SK-N-SH treated with all-trans-retinoic acid at 6 μM for 48 hours (cell line): ENCODE data around the gene SLC17A2.

Experiments
- ATAC-seq: fragments of 200-7000 bp; cut with Tn5 transposase; 3 replicates; pipeline ENCODE4 v1.9.1; 2020; ENCODE audit warnings: mild to moderate bottlenecking, moderate library complexity
- ARNTL ChIP-seq: fragments of 450-650 bp; formaldehyde crosslinking; IDR thresholded peaks from 2 replicates; pipeline ENCODE4 v1.5.0; 2020; ENCODE audit warnings: low read depth, mild to moderate bottlenecking, moderate library complexity, borderline replicate concordance
- BACH2 ChIP-seq: fragments of 250-450 bp; sonication (Bioruptor Pico); IDR thresholded peaks from 2 replicates; pipeline ENCODE4 v1.9.0; 2021; ENCODE audit warnings: mild to moderate bottlenecking, borderline replicate concordance
- CREB5 ChIP-seq: fragments of 250-450 bp; sonication (Bioruptor Pico); IDR thresholded peaks from 2 replicates; pipeline ENCODE4 v1.5.1; 2020; ENCODE audit warnings: low read depth, mild to moderate bottlenecking, moderate library complexity
- CSDC2 ChIP-seq: fragments of 250-450 bp; sonication (Bioruptor Pico); IDR thresholded peaks from 2 replicates; pipeline ENCODE4 v1.5.0; 2020; ENCODE audit warnings: mild to moderate bottlenecking, moderate library complexity
- ESRRG ChIP-seq: fragments of 250-450 bp; sonication (Bioruptor Pico); IDR thresholded peaks from 2 replicates; pipeline ENCODE4 v1.6.1; 2021; ENCODE audit warnings: mild to moderate bottlenecking
- GLIS3 ChIP-seq: fragments of 250-450 bp; sonication (Bioruptor Pico); IDR thresholded peaks from 2 replicates; pipeline ENCODE4 v1.5.0; 2020; ENCODE audit warnings: mild to moderate bottlenecking, moderate library complexity
- ISL1 ChIP-seq: fragments of 250-450 bp; sonication (Bioruptor Pico); IDR thresholded peaks from 2 replicates; pipeline ENCODE4 v2.1.2; 2022; ENCODE audit warnings: mild to moderate bottlenecking, moderate library complexity
- OSR1 ChIP-seq: fragments of 250-450 bp; sonication (Bioruptor Pico); IDR thresholded peaks from 2 replicates; pipeline ENCODE4 v1.8.0; 2022; ENCODE audit warnings: moderate library complexity, mild to moderate bottlenecking, inconsistent platforms
- PPARA ChIP-seq: fragments of 250-450 bp; sonication (Bioruptor Pico); IDR thresholded peaks from 2 replicates; pipeline ENCODE4 v1.5.0; 2020; ENCODE audit warnings: mild to moderate bottlenecking, borderline replicate concordance
- RARB ChIP-seq: fragments of 250-450 bp; sonication (Bioruptor Pico); IDR thresholded peaks from 2 replicates; pipeline ENCODE4 v1.8.0; 2021; ENCODE audit warnings: mild to moderate bottlenecking, moderate library complexity
- SNAI2 ChIP-seq: fragments of 250-450 bp; sonication (Bioruptor Pico); IDR thresholded peaks from 2 replicates; pipeline ENCODE4 v1.5.0; 2020; ENCODE audit warnings: mild to moderate bottlenecking, moderate library complexity
- TCF4 ChIP-seq: fragments of 250-450 bp; sonication (Bioruptor Pico); IDR thresholded peaks from 2 replicates; pipeline ENCODE4 v1.8.0; 2021; ENCODE audit warnings: mild to moderate bottlenecking, moderate library complexity, borderline replicate concordance
- TOX ChIP-seq: fragments of 250-450 bp; sonication (Bioruptor Pico); IDR thresholded peaks from 2 replicates; pipeline ENCODE4 v1.8.0; 2021; ENCODE audit warnings: mild to moderate bottlenecking, moderate library complexity, borderline replicate concordance
- ZC3H10 ChIP-seq: fragments of 250-450 bp; sonication (Bioruptor Pico); IDR thresholded peaks from 2 replicates; pipeline ENCODE4 v1.5.1; 2021; ENCODE audit warnings: mild to moderate bottlenecking, moderate library complexity
- ZFP3 ChIP-seq: fragments of 250-450 bp; sonication (Bioruptor Pico); IDR thresholded peaks from 2 replicates; pipeline ENCODE4 v1.5.0; 2020; ENCODE audit warnings: mild to moderate bottlenecking, moderate library complexity
- ZFP30 ChIP-seq: fragments of 450-650 bp; formaldehyde crosslinking; IDR thresholded peaks from 2 replicates; pipeline ENCODE4 v1.5.0; 2022; ENCODE audit warnings: mild to moderate bottlenecking, moderate library complexity
- ZNF565 ChIP-seq: fragments of 450-650 bp; formaldehyde crosslinking; conservative IDR thresholded peaks from 2 replicates; pipeline ENCODE4 v1.5.0; 2020; ENCODE audit warnings: low read depth, mild to moderate bottlenecking, moderate library complexity
- ZNF70 ChIP-seq: fragments of 450-650 bp; formaldehyde crosslinking; IDR thresholded peaks from 2 replicates; pipeline ENCODE4 v1.5.0; 2020; ENCODE audit warnings: mild to moderate bottlenecking, moderate library complexity
- ZNF8 ChIP-seq: fragments of 450-650 bp; formaldehyde crosslinking; IDR thresholded peaks from 2 replicates; pipeline ENCODE4 v1.5.0; 2020; ENCODE audit warnings: mild to moderate bottlenecking, moderate library complexity
- TF ChIP-seq, protein P1 (sequence below): fragments of 250-450 bp; sonication (Bioruptor Pico); IDR thresholded peaks from 2 replicates; pipeline ENCODE4 v1.5.1; 2021; ENCODE audit warnings: mild to moderate bottlenecking, moderate library complexity
- TF ChIP-seq, protein P2 (sequence below): fragments of 250-450 bp; sonication (Bioruptor Pico); IDR thresholded peaks from 2 replicates; pipeline ENCODE4 v1.8.0; 2021; ENCODE audit warnings: low read depth, mild to moderate bottlenecking, moderate library complexity, borderline replicate concordance
- TF ChIP-seq, protein P3 (sequence below): fragments of 250-450 bp; sonication (Bioruptor Pico); IDR thresholded peaks from 2 replicates; pipeline ENCODE4 v1.5.0; 2020; ENCODE audit warnings: mild to moderate bottlenecking, moderate library complexity

SLC17A2 gene

DNA sequence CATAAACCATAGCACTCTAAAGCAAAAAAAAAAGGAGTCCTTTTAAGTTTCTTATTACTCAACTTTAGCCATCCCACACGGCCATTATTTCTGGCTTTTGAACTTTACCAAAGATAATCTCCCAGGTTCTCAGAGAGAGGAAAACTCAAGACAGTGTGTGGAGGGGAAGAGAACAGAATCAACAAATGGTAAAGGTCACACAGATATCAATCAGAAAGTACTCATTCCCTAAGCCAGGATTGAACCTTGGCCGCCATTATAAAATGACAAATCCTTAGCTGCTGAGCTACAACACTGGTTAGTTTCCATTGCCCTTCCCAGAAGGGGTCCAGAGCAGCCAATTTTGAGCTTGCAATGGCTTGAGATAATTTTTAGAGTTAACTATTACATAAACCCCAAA, 22.0 kb upstream of the SLC17A2 start:
- ATAC-seq, result no peak
- TF ChIP-seq PPARA (no peak), CSDC2 (no peak), ZNF70 (CRISPR knock-in tag) (no peak), CREB5 (no peak), ARNTL (CRISPR knock-in tag) (no peak), GLIS3 (CRISPR knock-in tag) (no peak), TCF4 (CRISPR knock-in tag) (no peak), ZNF565 (CRISPR knock-in tag) (no peak), TOX (CRISPR knock-in tag) (no peak), ZNF8 (no peak)
- TF ChIP-seq, protein P1, sequence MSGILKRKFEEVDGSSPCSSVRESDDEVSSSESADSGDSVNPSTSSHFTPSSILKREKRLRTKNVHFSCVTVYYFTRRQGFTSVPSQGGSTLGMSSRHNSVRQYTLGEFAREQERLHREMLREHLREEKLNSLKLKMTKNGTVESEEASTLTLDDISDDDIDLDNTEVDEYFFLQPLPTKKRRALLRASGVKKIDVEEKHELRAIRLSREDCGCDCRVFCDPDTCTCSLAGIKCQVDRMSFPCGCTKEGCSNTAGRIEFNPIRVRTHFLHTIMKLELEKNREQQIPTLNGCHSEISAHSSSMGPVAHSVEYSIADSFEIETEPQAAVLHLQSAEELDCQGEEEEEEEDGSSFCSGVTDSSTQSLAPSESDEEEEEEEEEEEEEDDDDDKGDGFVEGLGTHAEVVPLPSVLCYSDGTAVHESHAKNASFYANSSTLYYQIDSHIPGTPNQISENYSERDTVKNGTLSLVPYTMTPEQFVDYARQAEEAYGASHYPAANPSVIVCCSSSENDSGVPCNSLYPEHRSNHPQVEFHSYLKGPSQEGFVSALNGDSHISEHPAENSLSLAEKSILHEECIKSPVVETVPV (CRISPR knock-in tag), result no peak

DNA sequence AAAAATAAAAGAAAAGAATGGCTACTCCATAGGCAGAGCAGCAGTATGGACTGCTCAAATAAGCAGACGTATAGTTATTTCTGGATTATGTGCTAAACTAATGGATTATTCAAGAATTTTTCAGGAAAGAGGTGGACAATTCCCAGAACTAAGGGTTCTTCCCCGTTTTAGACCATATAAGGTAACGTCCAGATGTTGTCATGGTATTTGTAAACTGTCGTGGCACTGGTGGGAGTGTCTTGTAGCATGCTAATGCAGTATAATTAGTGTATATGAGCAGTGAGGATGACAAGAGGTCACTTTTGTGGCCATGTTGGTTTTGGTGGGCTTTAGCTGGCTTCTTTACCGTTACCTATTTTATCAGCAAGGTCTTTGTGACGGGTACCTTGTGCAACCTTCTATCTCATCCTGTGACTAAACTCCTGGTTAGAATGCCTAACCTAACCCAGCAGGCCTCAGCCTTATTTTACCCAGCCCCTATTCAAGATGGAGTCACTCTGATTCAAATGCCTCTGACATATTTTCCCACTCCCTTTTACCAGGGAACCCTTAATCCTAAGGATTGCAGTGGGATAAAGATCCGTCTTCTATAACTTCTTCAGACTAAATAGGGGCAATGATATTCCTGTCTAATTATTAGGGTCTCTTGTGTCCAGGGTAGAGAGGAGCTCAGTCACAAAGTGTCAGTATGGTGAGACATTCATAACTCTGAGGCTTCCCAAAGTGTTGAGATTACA, 21.0 kb upstream of the SLC17A2 start:
- no peak for ATAC-seq
- TF ChIP-seq, protein P2, sequence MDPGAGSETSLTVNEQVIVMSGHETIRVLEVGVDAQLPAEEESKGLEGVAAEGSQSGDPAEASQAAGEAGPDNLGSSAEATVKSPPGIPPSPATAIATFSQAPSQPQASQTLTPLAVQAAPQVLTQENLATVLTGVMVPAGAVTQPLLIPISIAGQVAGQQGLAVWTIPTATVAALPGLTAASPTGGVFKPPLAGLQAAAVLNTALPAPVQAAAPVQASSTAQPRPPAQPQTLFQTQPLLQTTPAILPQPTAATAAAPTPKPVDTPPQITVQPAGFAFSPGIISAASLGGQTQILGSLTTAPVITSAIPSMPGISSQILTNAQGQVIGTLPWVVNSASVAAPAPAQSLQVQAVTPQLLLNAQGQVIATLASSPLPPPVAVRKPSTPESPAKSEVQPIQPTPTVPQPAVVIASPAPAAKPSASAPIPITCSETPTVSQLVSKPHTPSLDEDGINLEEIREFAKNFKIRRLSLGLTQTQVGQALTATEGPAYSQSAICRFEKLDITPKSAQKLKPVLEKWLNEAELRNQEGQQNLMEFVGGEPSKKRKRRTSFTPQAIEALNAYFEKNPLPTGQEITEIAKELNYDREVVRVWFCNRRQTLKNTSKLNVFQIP (CRISPR knock-in tag), result no peak
- TF ChIP-seq TOX (CRISPR knock-in tag), result no peak
- TF ChIP-seq ESRRG (CRISPR knock-in tag), result no peak
- no peak for TF ChIP-seq ZNF70 (CRISPR knock-in tag)
- no peak for TF ChIP-seq GLIS3 (CRISPR knock-in tag)
- no peak for TF ChIP-seq ZFP3
- TF ChIP-seq ARNTL (CRISPR knock-in tag), result no peak
- no peak for TF ChIP-seq ZC3H10 (CRISPR knock-in tag)
- TF ChIP-seq, protein P1 (CRISPR knock-in tag), result no peak
- no peak for TF ChIP-seq RARB (CRISPR knock-in tag)

DNA sequence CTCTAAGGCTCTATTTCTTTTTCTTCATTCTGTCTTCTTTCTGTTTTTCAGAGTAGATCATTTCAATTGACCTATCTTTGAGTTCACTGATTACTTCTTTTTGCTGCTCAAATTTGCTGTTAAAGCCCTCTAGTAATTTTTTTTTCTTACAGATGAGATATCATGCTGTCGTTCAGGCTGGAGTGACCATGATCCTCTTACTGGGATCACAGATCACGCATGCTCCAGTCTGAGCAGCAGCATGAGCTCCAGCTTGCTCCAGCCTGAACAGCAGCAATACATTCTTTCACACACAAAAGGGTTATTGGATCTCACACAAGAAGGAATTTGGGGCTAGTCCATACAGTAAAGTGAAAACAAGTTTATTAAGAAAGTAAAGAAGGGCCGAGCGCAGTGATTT, 19.8 kb upstream of the SLC17A2 start:
- no peak for ATAC-seq

More for the DNA sequence above, 19.8 kb upstream of the SLC17A2 start:
- no peak for TF ChIP-seq ISL1 (CRISPR knock-in tag)
- no peak for TF ChIP-seq BACH2 (CRISPR knock-in tag)
- TF ChIP-seq RARB (CRISPR knock-in tag), result no peak
- TF ChIP-seq, protein P2 (CRISPR knock-in tag), result no peak
- TF ChIP-seq GLIS3 (CRISPR knock-in tag), result no peak
- TF ChIP-seq PPARA, result no peak
- TF ChIP-seq ZNF565 (CRISPR knock-in tag), result no peak
- TF ChIP-seq ARNTL (CRISPR knock-in tag), result no peak
- no peak for TF ChIP-seq ZNF8
- TF ChIP-seq OSR1 (CRISPR knock-in tag), result no peak
- no peak for TF ChIP-seq CSDC2
- TF ChIP-seq, protein P1 (CRISPR knock-in tag), result no peak
- no peak for TF ChIP-seq ZC3H10 (CRISPR knock-in tag)
- no peak for TF ChIP-seq CREB5
- TF ChIP-seq, protein P3, sequence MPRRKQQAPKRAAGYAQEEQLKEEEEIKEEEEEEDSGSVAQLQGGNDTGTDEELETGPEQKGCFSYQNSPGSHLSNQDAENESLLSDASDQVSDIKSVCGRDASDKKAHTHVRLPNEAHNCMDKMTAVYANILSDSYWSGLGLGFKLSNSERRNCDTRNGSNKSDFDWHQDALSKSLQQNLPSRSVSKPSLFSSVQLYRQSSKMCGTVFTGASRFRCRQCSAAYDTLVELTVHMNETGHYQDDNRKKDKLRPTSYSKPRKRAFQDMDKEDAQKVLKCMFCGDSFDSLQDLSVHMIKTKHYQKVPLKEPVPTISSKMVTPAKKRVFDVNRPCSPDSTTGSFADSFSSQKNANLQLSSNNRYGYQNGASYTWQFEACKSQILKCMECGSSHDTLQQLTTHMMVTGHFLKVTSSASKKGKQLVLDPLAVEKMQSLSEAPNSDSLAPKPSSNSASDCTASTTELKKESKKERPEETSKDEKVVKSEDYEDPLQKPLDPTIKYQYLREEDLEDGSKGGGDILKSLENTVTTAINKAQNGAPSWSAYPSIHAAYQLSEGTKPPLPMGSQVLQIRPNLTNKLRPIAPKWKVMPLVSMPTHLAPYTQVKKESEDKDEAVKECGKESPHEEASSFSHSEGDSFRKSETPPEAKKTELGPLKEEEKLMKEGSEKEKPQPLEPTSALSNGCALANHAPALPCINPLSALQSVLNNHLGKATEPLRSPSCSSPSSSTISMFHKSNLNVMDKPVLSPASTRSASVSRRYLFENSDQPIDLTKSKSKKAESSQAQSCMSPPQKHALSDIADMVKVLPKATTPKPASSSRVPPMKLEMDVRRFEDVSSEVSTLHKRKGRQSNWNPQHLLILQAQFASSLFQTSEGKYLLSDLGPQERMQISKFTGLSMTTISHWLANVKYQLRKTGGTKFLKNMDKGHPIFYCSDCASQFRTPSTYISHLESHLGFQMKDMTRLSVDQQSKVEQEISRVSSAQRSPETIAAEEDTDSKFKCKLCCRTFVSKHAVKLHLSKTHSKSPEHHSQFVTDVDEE, result no peak
- no peak for TF ChIP-seq SNAI2 (CRISPR knock-in tag)
- no peak for TF ChIP-seq ZFP30 (CRISPR knock-in tag)
- no peak for TF ChIP-seq TCF4 (CRISPR knock-in tag)
- no peak for TF ChIP-seq ZNF70 (CRISPR knock-in tag)
